ENCODE results near the gene GARRE1.

DNA sequence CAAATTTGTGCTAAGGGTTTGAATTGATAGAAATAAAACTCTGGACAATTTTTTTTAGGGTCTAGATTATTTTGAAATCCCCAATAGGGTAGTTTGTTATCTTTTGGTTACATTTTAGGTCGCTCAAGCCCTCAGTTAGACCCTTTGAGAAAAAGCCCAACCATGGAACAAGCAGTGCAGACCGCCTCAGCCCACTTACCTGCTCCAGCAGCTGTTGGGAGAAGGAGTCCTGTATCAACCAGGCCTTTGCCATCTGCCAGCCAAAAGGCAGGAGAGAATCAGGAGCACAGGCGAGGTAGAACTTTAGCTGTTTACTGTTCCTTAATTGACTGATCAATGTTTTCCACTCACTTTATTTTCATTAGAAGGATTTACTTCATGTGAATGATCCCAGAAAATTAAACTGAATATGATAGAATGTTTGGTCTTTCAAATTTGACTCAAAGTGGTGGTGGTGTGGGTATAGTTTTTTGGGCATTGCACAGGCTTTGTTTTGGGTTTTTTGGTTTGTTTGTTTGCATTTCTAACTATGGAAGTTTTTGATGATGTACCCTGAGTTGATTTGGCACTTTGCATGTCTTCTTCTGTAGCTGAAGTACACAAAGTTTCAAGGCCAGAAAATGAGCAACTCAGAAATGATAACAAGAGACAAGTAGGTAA, 39.2 kb upstream of the GARRE1 start:
- TF ChIP-seq POLR2A (IDR thresholded peaks at IDR 0.05; ENCODE audit: low read depth, low read length) (no peak), POLR2AphosphoS5 (IDR thresholded peaks at IDR 0.05; ENCODE audit: low read depth, low read length) (no peak), TAF1 (IDR thresholded peaks at IDR 0.05; ENCODE audit: low read depth, low read length) (no peak)

Measured in GM12891 (cell line).